HepG2 (cell line): ENCODE results near the gene AP4M1. TPM values are rescaled to one million over a fixed set of nuclear protein-coding genes. Genes with fewer than 3 reads are reported as not detected.

Experiments used
- ATAC-seq: fragments of 200-7000 bp; cut with Tn5 transposase; 3 replicates; pipeline ENCODE4 v1.9.1; 2020; ENCODE audit warnings: mild to moderate bottlenecking, moderate library complexity
- BruUV-seq: library from RNA; stranded (reverse); fragments of 400-500 nt; replicated peaks from 2 replicates; lab custom pipeline; 2021; lab: Mats Ljungman, UMichigan
- CTCF ChIA-PET: fragments of 300-600 bp; formaldehyde crosslinking; extraction: SDS; loops from one replicate; lab custom pipeline; 2021; ENCODE audit warnings: low total read pairs, inconsistent platforms, low intra/inter-chr PET ratio; lab: Yijun Ruan, JAX
- POLR2A ChIA-PET: fragments of 350-600 bp; sonication (Branson Sonifier 250); formaldehyde crosslinking; loops from one replicate; lab custom pipeline; 2020; ENCODE audit warnings: antibody characterized with exemption, inconsistent platforms; lab: Yijun Ruan, JAX
- DNase-seq: peaks from one replicate; pipeline ENCODE4 v3.0.0-alpha.2; 2015; ENCODE audit warnings: low spot score
- FAIRE-seq: peaks from 3 replicates; lab custom pipeline; 2011; peaks lifted over from hg19 to GRCh38; lab: Jason Lieb, UNC
- H2AFZ ChIP-seq: one replicate; pipeline ENCODE4 v1.6.1; 2011; ENCODE audit warnings: low read length, inconsistent platforms
- H3K27ac ChIP-seq: fragments of 300-600 bp; 3 replicates; pipeline ENCODE4 v1.8.0; 2011; ENCODE audit warnings: mixed run types, mild to moderate bottlenecking, mixed read lengths, low read length, inconsistent platforms; ENCODE audit not compliant: insufficient read depth; ENCODE audit errors: extremely low read length
- H3K27me3 ChIP-seq, 2 experiments: fragments of 200-600 bp in 1 of 2; 2 replicates in 1 of 2; 3 replicates in 1 of 2; pipeline versions ENCODE4 v1.6.0 to v1.8.0; 2011; ENCODE audit warnings: low read length in 2 of 2, mild to moderate bottlenecking in 2 of 2, moderate library complexity in 2 of 2, inconsistent platforms in 1 of 2; ENCODE audit not compliant: insufficient read depth in 2 of 2, control insufficient read depth in 1 of 2
- H3K36me3 ChIP-seq, 2 experiments: fragments of 200-600 bp in 1 of 2; replicated peaks in 1 of 2; 2 replicates in 1 of 2; 3 replicates in 1 of 2; pipeline versions ENCODE4 v1.5.1 to v1.8.0; 2011; ENCODE audit warnings: low read length in 2 of 2, inconsistent platforms in 1 of 2; ENCODE audit not compliant: insufficient read depth in 2 of 2, control insufficient read depth in 1 of 2
- H3K4me1 ChIP-seq: 2 replicates; pipeline ENCODE4 v1.5.1; 2012; ENCODE audit warnings: low read length, inconsistent platforms; ENCODE audit not compliant: insufficient read depth
- H3K4me2 ChIP-seq: 2 replicates; pipeline ENCODE4 v1.6.0; 2011; ENCODE audit warnings: low read depth, low read length, inconsistent platforms
- H3K4me3 ChIP-seq, 3 experiments: fragments of 200-600 bp in 1 of 3; sonication (generic), shearing (Covaris generic) in 1 of 3; replicated peaks in 1 of 3; 2 replicates each; pipeline ENCODE4 v1.5.1; 2011 to 2016; ENCODE audit warnings: low read length in 3 of 3, inconsistent platforms in 2 of 3, low read depth in 2 of 3, mild to moderate bottlenecking in 2 of 3, control low read depth in 1 of 3, mixed read lengths in 1 of 3; ENCODE audit not compliant: insufficient read depth in 1 of 3
- H3K79me2 ChIP-seq: one replicate; pipeline ENCODE4 v1.6.1; 2011; ENCODE audit warnings: low read length, inconsistent platforms; ENCODE audit not compliant: insufficient read depth
- H3K9ac ChIP-seq: 2 replicates; pipeline ENCODE4 v1.6.0; 2011; ENCODE audit warnings: mild to moderate bottlenecking, low read depth, low read length, inconsistent platforms; ENCODE audit not compliant: insufficient read depth
- H3K9me3 ChIP-seq: 2 replicates; pipeline ENCODE4 v1.5.1; 2012; ENCODE audit warnings: mild to moderate bottlenecking, low read length
- H4K20me1 ChIP-seq: 2 replicates; pipeline ENCODE4 v1.6.0; 2011; ENCODE audit warnings: inconsistent platforms, mild to moderate bottlenecking, low read length, moderate library complexity; ENCODE audit not compliant: insufficient read depth
- ESRRA ChIP-seq: sonication (generic); formaldehyde crosslinking; IDR thresholded peaks from 2 replicates; pipeline ENCODE4 v1.5.1; 2020; ENCODE audit warnings: mild to moderate bottlenecking, low read depth, missing genetic modification reagents
- GLI4 ChIP-seq: sonication (generic); formaldehyde crosslinking; IDR thresholded peaks from 2 replicates; pipeline ENCODE4 v1.5.1; 2020; ENCODE audit warnings: missing genetic modification reagents, mild to moderate bottlenecking, moderate library complexity, borderline replicate concordance
- KLF16 ChIP-seq, 2 experiments: sonication (generic) in 1 of 2; formaldehyde crosslinking in 1 of 2; IDR thresholded peaks; 2 replicates each; pipeline versions ENCODE4 v1.6.1 to v1.8.0; 2016 to 2023; ENCODE audit warnings: missing genetic modification reagents in 2 of 2, missing compliant biosample characterization in 1 of 2
- RELA ChIP-seq: sonication (generic); formaldehyde crosslinking; IDR thresholded peaks from 2 replicates; pipeline ENCODE4 v1.4.0; 2020; ENCODE audit warnings: missing genetic modification reagents
- ZNF230 ChIP-seq: sonication (generic); formaldehyde crosslinking; IDR thresholded peaks from 2 replicates; pipeline ENCODE4 v1.4.0; 2020; ENCODE audit warnings: mild to moderate bottlenecking, missing genetic modification reagents
- WGBS: methylation state at CpG from one replicate; pipeline ENCODE4 v1.1.6; 2017; ENCODE audit warnings: low lambda C conversion rate; 5-methylcytosine and 5-hydroxymethylcytosine counted together
- in situ Hi-C: cut with HindIII; loops from 2 replicates; pipeline ENCODE4 v1.10.0; 2017; ENCODE audit warnings: low pct_unique_long_range_greater_than_20kb; ENCODE audit not compliant: extremely low pct_ligation_motif_present
- intact Hi-C: fragments of 100-400 bp; cut with micrococcal nuclease; formaldehyde crosslinking; loops from one replicate; pipeline ENCODE4 v1.10.0; 2022; ENCODE audit not compliant: unreplicated experiment
- polyA plus RNA-seq, 8 experiments: library from polyadenylated mRNA; depleted of rRNA in 3 of 8; stranded (reverse) in 7 of 8; unstranded in 1 of 8; fragments of >200 nt; fragmentation: Illumina TruSeq in 4 of 8; extraction: Trizol in 4 of 8; gene quantifications; 2 replicates each; pipeline versions ENCODE4 v1.2.1 to v1.2.3, GENCODE V29; 2011 to 2016; ENCODE audit warnings: low read depth in 4 of 8, missing spikeins in 1 of 8, mixed read lengths in 1 of 8; ENCODE audit not compliant: insufficient read depth in 1 of 8
- total RNA-seq, 5 experiments: library from RNA; depleted of rRNA; stranded (reverse); fragments of >200 nt; fragmentation: Illumina TruSeq; extraction: Trizol; gene quantifications; 2 replicates each; pipeline ENCODE4 v1.2.3, GENCODE V29; 2016; ENCODE audit warnings: low read depth in 1 of 5
- TF ChIP-seq, protein P1 (sequence below), 2 experiments: sonication (generic) in 1 of 2; formaldehyde crosslinking in 1 of 2; IDR thresholded peaks; 2 replicates each; pipeline versions ENCODE4 v1.4.0 to v1.6.1; 2016 to 2020; ENCODE audit warnings: borderline replicate concordance in 1 of 2, low read depth in 1 of 2, mild to moderate bottlenecking in 1 of 2, missing genetic modification reagents in 1 of 2

AP4M1 gene
- total and polyA plus RNA-seq, 2 of the 13 experiments (the other 11 are each of a cell fraction or from before 2014, with no cell fraction given) = 6.3 to 9.7 TPM

DNA sequence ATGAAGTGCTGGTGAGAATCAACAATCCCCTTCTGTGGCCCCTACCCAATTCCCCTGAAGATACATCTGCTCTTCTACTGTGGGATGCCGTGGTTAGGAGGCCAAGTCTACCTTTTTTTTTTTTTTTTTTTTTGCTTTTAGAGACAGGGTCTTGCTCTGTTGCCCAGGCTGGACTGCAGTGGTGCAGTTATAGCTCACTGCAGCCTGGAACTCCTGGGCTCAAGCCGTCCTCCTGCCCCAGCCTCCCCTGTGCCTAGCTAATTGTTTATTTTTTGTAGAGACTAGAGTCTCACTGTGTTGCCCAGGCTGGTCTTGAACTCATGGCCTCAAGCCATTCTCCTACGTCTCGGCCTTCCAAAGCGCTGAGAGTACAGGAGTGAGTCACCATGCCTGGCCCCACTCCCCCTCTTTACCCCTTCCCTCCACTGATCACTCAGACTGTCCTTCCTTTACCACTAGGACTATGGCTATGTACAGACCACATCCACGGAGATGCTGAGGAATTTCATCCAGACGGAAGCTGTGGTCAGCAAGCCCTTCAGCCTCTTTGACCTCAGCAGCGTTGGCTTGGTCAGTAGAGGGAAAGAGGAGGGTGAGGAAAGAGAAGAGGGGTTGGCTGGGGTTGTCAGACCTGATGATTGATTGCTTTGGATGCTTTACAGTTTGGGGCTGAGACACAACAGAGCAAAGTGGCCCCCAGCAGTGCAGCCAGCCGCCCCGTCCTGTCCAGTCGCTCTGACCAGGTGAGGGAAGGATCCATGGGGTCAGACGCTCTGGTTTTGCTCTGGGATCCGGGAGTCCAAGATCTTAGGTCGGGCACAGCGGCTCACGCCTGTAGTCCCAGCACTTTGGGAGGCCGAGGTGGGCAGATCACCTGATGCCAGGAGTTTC is 1.8 kb downstream of the AP4M1 start (continued):
- TF ChIP-seq, protein P1, sequence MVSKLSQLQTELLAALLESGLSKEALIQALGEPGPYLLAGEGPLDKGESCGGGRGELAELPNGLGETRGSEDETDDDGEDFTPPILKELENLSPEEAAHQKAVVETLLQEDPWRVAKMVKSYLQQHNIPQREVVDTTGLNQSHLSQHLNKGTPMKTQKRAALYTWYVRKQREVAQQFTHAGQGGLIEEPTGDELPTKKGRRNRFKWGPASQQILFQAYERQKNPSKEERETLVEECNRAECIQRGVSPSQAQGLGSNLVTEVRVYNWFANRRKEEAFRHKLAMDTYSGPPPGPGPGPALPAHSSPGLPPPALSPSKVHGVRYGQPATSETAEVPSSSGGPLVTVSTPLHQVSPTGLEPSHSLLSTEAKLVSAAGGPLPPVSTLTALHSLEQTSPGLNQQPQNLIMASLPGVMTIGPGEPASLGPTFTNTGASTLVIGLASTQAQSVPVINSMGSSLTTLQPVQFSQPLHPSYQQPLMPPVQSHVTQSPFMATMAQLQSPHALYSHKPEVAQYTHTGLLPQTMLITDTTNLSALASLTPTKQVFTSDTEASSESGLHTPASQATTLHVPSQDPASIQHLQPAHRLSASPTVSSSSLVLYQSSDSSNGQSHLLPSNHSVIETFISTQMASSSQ (IDR thresholded peaks at IDR 0.05; ENCODE audit: low read depth) = no peak
- TF ChIP-seq, protein P1 (CRISPR knock-in tag; IDR thresholded peaks at IDR 0.05; ENCODE audit: borderline replicate concordance) = no peak
- no peak for TF ChIP-seq ZNF230 (CRISPR knock-in tag)
- TF ChIP-seq ESRRA (CRISPR knock-in tag) = no peak

DNA sequence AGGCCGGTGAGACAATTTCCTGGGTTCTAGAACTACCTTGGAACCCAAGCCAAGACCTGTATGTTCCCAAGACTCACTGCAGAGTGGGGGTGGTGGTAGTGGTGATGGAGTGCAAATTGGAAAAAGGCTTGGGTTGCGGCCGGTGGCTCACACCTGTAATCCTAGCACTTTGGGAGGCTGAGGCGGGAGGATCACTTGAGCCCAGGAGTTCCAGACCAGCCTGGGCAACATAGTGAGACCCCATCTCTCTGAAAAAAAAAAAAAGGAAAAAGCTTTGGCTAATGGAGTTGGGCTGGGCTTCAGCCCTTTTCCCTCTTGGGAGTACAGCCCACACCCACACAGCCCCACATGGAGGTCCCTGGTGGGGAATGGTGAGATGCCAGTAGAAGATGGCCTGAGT is 4.1 kb downstream of the AP4M1 start:
- H3K9me3 ChIP-seq = no peaks in the 10 kb centered on the region
- H3K79me2 ChIP-seq = peaks cover 3% of the 10 kb centered on the region
- intact Hi-C loops = no loop called here
- WGBS = 94% methylated on average over 4 of the region's 4 CpGs
- H2AFZ ChIP-seq = no peak overlapping the region
- no peaks in the 10 kb centered on the region for H4K20me1 ChIP-seq
- H3K36me3 ChIP-seq = peaks cover 6 to 18% of the 10 kb centered on the region in 2 experiments; a peak in 4 of 5 replicates
- ATAC-seq (no peak), FAIRE-seq (no peak), DNase-seq (no peak)
- CTCF ChIA-PET = no interaction called here
- H3K9ac ChIP-seq = no peak overlapping the region
- in situ Hi-C loops = no loop called here
- no peak overlapping the region for H3K27ac ChIP-seq
- POLR2A ChIA-PET = no interaction called here
- no peak for TF ChIP-seq GLI4 (CRISPR knock-in tag)
- TF ChIP-seq RELA (CRISPR knock-in tag) = no peak
- TF ChIP-seq KLF16 (CRISPR knock-in tag; IDR thresholded peaks at IDR 0.05) = no peak
- H3K4me3 ChIP-seq = no peak overlapping the region
- no TSS peak for BruUV-seq
- H3K4me1 ChIP-seq = peaks cover 8% of the 10 kb centered on the region; the same call in 1 of the 2 replicates
- H3K4me2 ChIP-seq = no peak overlapping the region
- no peaks in the 10 kb centered on the region for H3K27me3 ChIP-seq
